HG02884 (cell line): ENCODE data around the gene RXRA.

Experiments used
- ATAC-seq: cut with Tn5 transposase; IDR thresholded peaks from one replicate; pipeline ENCODE4 v1.9.1; 2021; ENCODE audit warnings: mild to moderate bottlenecking, moderate library complexity; ENCODE audit not compliant: unreplicated experiment

RXRA gene

GRCh38 chr9:134427153-134427782 is 101.0 kb downstream of the RXRA start:
- no peak for ATAC-seq

GRCh38 chr9:134428559-134428958 is 102.3 kb downstream of the RXRA start:
- no peak for ATAC-seq

GRCh38 chr9:134429007-134429406 is 102.8 kb downstream of the RXRA start:
- ATAC-seq = no peak

GRCh38 chr9:134429481-134429880 is 103.2 kb downstream of the RXRA start:
- ATAC-seq = no peak

- no peak for ATAC-seq
Measured at GRCh38 chr9:134431095-134431494, 104.8 kb downstream of the RXRA start.

GRCh38 chr9:134431626-134432025 is 105.4 kb downstream of the RXRA start:
- no peak for ATAC-seq

GRCh38 chr9:134432471-134432870 is 106.2 kb downstream of the RXRA start:
- no peak for ATAC-seq

- ATAC-seq = no peak
Measured at GRCh38 chr9:134433101-134433500, 106.8 kb downstream of the RXRA start.

- no peak for ATAC-seq
Measured at GRCh38 chr9:134433909-134434882, 107.9 kb downstream of the RXRA start.

- ATAC-seq = no peak
Measured at GRCh38 chr9:134434894-134435506, 108.7 kb downstream of the RXRA start.

GRCh38 chr9:134435550-134436378 is 109.5 kb downstream of the RXRA start:
- no peak for ATAC-seq

- no peak for ATAC-seq
Measured at GRCh38 chr9:134436379-134436762, 110.1 kb downstream of the RXRA start.

- ATAC-seq = no peak
Measured at GRCh38 chr9:134436911-134437310, 110.7 kb downstream of the RXRA start.

GRCh38 chr9:134437403-134438194 is 111.3 kb downstream of the RXRA start:
- no peak for ATAC-seq

GRCh38 chr9:134438195-134438788 is 112.0 kb downstream of the RXRA start:
- ATAC-seq = no peak

GRCh38 chr9:134439368-134439784 is 113.1 kb downstream of the RXRA start:
- ATAC-seq = no peak

GRCh38 chr9:134440636-134441226 is 114.5 kb downstream of the RXRA start:
- no peak for ATAC-seq

- ATAC-seq = no peak
Measured at GRCh38 chr9:134441227-134442084, 115.2 kb downstream of the RXRA start.
